HG03442 (cell line): ENCODE results near the gene STIP1.
A peak's percentile ranks its signal among the peaks of the same experiment; 100 is the strongest.

Source experiments
- ATAC-seq: cut with Tn5 transposase; IDR thresholded peaks from one replicate; pipeline ENCODE4 v1.9.1; 2021; ENCODE audit warnings: mild to moderate bottlenecking, moderate library complexity; ENCODE audit not compliant: unreplicated experiment

Gene STIP1

DNA sequence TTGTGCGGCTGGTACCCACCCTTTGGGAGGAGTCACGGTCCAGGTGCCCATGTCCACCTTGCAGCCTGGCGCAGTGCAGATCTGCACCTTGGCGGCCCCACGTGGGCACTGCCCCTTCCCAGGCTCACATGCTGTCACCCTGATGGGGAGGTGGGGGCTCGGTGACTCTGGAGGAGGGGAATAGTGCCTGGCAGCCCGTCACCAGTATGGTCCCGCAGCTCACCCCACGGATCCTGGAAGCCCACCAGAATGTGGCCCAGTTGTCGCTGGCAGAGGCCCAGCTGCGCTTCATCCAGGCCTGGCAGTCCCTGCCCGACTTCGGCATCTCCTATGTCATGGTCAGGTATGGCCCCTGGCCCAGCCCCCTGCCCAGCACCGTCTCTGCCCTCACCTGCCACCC is 34.8 kb downstream of the STIP1 start:
- no peak for ATAC-seq

DNA sequence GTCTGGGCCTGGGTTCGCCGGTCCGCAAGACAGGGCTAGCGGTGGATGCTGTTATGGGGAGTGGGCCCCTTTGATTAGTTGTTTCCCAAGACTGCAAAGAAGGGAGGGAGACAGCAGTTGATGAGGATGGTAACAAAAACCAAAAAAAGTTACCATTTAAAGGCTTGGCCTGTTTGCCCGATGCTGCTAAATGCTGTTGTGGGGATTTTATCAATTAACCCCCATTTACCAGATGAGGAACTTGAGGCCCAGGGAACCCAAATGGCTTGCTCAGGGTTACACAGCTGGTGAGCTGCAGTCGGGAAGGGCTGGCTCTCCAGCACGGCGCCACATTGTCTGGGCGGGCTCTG is 36.7 kb downstream of the STIP1 start:
- no peak for ATAC-seq

DNA sequence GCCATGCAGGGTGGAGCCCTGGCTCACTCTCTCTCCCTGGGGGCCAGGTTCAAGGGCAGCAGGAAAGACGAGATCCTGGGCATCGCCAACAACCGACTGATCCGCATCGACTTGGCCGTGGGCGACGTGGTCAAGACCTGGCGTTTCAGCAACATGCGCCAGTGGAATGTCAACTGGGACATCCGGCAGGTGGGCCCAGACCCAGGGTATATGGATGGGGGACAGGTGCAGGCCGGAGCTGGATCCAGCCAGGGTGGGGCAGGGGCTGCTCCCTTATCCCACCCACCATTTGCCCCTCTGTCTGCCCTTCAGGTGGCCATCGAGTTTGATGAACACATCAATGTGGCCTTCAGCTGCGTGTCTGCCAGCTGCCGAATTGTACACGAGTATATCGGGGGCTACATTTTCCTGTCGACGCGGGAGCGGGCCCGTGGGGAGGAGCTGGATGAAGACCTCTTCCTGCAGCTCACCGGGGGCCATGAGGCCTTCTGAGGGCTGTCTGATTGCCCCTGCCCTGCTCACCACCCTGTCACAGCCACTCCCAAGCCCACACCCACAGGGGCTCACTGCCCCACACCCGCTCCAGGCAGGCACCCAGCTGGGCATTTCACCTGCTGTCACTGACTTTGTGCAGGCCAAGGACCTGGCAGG is 37.2 kb downstream of the STIP1 start:
- no peak for ATAC-seq

DNA sequence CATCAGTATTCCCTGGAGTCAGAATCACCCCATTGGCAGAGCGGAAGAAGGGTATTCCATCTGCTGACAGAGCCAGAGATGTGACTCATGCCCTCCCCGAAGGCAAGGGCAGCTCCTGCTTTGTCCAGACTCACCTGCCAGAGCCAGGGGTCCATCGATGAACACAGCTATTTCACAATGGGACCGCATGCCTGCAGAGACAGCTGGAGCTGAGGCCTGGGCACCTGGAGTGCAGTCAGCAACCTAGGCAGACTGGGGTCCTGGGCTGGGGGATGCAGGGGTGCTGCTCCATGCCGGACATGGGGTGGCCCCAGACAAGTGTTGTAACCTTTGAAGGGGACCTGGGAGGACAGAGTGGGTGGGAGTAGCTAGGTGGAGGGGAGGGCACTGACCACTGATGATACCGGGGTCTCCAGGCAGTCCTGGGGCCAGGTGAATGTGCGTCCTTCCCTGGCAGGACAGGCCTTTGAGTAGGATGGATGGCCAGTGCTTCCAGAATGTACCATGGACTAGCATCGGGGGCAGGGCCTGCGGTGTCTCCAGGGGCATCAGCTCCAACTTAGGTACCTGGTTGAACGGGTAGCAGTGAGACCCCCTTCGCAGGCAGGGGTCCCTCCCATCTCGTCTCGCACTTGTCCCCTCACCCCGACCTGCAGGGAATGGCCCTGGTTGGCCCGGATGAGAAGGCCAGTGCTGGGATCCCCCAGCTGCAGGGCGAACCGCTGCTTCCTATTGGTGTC is 38.4 kb downstream of the STIP1 start:
- ATAC-seq: no peak

DNA sequence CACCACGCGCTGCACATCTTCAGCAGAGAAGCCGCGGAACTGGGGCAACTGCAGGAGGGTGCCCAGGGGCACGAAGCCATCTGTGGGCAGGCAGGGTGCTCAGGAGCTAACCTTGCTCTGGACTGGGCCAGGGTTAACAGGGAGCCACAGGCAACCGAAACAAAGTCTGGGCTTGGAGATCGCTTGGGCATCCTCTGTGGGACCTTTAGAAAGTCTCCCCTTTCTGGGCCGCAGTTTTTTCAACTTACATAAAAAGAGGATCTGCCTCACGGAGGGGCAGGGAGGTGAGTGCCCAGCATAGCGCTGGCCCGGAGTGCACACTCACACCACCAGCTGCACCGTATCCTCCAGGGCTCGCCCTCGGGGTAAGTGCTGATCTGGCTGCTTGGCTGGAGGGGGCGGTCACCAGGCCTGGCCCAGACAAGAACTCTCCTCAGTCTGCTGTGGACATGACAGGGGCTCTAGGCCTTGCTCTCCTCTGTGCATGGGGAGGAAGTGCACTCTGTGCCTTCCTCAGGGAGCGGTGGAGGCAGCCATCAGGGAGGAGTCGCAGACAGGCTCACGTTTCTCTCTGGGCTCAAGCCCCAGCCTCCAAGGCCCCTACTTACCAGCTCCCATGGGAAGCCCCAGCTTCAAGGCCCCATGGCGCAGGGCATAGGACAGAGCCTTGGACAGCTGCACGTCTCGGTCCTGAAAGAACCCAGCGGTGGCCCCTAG is 39.1 kb downstream of the STIP1 start:
- no peak for ATAC-seq

DNA sequence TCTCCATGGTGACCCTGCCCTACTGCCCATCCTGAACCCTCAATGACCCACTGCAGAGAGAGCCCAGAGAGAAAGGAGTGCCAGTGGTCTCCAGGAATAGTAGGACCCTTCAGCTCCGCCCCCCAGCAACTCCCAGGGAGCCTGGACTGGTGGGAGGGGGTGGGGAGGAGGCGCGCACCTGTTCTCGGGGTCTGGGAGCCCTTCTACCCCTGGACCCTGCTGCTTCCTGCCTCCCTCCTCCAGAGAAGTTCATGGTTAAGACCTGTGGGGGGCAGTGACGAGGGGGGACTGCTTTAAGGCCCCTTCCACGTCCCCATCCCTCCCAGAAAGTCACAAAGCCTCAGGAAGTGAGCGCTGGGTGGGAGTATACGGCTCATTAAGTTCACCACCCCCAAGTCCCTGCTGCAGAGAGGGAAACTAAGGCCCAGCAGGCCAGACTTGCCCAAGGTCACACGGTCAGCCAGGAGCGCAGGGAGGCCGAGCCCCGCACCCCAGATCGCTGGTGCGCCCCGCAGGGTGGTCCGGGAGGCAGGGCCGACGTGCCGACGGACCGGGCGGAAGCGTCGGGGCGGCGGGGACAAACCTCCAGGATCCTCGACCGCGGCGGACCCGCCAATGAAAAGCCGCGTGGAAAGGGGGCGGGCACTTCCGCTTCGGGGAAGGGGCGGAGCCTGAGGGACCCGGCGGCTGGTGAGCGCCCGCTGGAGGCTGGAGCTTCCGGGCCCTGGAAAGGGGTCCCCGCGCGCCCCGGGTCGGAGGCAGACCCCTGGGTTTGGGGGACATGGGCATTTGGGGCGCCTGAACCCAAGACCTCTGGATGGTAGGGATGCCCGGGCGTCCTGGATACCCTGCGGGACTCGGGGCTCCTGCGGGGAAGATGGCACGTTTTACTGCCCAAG is 39.9 kb downstream of the STIP1 start, which contains the start of the genes NUDT22 and TRPT1:
NUDT22 (plus strand) TSS at position 667 of the 899 bp plus-strand sequence. CDS start 379 bp downstream, outside the sequence.
TRPT1 (minus strand) TSS at position 579 of the 899 bp plus-strand sequence; CDS start at position 253, 326 bp downstream.
- ATAC-seq: peak; percentile 40

DNA sequence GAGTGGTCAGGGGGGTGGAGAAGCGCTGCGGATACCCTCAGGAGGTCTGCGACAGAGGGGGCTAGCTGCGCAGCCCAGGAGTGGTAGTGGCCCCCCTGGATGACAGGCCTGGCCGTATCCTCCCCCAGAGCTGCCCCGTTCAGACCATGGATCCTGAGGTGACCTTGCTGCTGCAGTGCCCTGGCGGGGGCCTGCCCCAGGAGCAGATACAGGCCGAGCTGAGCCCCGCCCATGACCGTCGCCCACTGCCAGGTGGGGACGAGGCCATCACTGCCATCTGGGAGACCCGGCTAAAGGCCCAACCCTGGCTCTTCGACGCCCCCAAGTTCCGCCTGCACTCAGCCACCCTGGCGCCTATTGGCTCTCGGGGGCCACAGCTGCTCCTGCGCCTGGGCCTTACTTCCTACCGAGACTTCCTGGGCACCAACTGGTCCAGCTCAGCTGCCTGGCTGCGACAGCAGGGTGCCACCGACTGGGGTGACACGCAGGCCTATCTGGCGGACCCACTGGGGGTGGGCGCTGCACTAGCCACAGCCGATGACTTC is 40.6 kb downstream of the STIP1 start:
- no peak for ATAC-seq

DNA sequence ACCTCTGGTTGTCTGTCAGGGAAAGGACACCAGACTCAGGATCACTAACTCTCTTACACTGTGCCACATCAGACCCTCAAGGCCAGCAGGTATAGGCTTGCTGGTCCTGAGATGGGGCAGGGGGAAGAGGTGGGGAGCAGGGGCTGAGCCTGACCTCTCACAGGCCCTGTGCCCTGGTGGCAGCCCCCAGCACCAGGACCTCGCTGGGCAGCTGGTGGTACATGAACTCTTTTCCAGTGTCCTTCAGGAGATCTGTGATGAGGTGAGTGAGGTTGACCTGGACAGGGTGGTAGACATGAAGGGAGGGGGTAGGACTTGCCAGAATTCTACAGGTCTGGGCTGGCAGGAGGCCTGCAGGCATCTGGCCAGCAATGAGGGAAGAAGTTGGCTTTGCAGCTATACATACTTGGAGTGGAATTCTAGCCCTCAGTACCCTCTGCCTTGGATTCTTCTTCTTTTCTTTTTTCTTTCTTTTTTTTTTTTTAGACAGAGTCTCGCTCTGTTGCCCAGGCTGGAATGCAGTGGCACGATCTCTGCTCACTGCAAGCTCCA is 41.5 kb downstream of the STIP1 start:
- ATAC-seq: no peak

DNA sequence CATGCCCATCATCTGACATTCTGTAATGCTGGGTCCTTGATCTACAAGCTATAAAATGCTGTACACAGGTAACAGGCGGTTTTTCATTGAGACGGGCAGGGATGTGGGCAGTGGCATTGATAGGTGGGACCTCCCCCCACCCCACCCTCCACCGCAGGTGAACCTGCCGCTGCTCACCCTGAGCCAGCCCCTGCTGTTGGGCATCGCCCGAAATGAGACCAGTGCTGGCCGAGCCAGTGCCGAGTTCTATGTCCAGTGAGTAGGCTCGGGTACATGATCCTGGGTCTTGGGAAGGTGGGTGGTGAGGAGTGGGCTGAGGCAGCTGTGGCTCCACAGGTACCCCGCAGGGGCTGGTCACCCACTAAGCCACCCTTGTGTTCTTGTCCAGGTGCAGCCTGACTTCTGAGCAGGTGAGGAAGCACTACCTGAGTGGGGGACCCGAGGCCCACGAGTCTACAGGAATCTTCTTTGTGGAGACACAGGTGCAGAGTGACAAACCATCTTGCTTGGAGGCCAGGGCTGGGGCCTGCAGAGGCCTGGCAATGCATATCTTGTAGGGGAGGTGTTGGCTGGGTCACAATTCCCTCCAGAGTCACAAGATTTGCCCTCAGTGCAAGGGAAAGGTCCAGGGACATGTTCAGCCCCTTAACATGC is 43.2 kb downstream of the STIP1 start:
- ATAC-seq: no peak

DNA sequence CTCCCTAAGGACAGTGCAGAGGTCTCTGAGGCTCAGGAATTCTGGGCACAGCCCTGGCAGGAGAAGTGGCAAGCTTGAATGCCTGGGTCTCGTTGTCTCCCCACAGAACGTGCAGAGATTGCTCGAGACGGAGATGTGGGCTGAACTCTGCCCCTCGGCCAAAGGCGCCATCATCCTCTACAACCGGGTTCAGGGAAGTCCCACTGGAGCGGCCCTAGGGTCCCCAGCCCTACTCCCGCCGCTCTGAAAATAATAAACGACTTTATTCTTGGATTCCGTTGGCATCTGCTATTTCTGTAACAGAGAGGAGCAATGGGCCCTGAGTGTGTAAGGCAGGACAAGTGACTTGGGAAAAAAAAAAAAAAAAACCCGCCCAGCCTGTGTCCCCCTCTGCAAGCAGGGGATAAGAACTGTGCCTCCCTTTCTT is 43.8 kb downstream of the STIP1 start:
- no peak for ATAC-seq

DNA sequence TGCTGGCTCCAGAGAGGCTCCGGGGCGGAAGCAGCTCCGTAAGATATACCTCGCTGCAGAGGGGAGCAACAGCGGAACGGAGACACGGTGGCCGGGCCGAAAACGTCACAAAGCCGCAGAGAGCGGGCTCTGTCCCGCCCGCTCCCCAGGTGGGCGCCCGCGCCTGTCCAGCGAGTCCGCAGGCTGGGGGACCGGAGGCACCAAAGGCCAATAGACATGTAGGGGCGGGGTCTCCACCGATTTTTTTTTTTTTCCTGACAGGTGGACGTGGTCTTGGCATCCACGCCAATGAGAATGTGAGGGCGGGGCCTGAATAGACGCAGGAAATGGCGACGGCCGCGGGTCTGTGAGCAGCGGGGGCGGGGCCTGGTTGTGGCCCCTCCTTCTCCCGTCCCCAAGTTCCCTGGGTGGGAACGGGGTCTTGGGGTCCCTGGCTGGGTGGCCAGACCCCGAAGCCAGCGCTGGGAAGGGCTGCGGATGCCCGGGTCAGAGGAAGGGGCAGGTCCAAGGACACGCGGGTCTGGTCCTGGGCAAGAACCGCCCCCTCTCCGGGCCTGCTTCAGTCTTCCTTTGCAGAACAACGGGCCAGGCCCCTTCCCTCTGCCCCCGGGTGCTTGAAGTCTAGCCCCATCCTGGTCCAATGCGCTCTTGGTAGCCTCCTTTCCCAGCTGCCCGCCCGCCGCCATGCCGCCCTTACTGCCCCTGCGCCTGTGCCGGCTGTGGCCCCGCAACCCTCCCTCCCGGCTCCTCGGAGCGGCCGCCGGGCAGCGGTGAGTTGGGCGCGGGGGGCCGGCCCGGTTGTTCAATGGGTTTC is 44.4 kb downstream of the STIP1 start, which contains the start of gene DNAJC4:
DNAJC4 (plus strand) TSS at position 378 of the 814 bp plus-strand sequence; CDS start at position 685, 307 bp downstream.
- ATAC-seq: peak; percentile 37

DNA sequence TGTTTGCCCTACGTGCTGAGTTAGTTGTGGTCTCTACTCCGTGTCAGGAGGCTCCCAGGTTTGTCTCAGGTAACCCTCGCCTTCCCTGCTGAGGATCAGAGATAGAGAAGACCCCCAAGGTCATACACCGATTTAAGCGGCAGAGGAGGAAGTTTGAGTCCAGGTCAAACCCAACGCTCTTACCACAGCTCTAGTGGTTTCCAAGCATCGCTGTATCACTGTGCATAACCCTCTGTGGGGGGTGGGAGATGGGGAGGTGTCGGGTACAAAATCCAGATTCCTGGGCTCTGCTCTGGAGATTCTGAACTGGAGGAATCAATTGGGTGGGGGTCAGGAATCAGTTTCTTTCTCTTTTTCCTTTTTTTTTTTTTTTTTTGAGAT is 45.0 kb downstream of the STIP1 start:
- no peak for ATAC-seq

DNA sequence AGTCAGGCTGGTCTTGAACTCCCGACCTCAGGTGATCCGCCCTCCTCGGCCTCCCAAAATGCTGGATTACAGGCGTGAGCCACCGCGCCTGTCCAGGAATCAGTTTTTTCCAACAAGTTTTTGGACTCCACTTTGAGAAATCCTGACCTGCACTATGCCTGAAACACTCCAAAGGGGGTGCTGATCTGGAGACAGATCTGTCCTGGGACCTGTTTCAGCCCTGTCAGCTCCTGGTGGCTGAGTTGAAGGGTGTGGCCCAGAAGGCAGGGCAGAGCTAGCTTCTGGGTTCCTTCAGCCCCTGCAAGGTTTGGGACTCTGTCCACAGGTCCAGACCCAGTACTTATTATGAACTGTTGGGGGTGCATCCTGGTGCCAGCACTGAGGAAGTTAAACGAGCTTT is 45.6 kb downstream of the STIP1 start:
- no peak for ATAC-seq

DNA sequence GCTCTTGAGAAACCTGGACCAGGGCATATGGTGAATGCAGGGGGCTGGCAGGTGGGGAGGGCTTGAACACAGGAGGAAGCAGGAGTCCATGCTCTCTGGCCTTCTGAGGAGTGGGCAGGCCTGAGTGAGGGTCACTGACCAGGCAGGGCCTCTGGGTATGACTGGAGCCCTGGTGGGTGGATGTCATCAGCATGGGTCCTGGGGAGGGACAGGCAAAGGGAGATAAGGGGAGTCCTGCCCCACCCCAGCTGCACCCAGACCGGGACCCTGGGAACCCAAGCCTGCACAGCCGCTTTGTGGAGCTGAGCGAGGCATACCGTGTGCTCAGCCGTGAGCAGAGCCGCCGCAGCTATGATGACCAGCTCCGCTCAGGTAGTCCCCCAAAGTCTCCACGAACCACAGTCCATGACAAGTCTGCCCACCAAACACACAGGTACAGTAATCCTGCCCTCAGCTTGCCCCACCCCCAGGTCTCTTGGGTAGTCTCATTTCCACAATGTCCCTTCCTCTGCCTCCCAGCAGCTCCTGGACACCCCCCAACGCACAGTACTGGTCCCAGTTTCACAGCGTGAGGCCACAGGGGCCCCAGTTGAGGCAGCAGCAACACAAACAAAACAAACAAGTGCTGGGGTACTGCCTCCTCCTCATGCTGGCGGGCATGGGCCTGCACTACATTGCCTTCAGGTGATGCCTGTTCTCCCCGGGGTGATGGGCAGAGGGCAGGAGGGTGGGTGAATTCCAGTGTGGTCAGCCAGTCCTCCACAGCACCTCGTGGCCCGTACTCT is 46.4 kb downstream of the STIP1 start:
- no peak for ATAC-seq

DNA sequence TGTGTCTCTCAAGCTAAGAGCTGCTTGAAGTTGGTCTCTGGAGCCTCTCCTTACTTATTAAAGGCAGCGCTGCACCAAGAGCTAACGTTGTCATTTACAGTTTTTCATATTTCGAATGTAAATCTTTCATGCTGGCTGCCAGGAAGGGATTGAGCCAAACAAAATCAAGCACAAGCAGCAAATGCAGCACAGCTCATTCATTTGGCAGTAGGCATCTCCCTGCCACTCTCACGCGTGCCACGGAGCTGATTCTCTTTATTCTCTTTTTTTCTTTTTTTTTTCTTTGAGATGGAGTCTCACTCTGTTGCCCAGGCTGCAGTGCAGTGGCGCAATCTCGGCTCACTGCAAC is 47.0 kb downstream of the STIP1 start:
- ATAC-seq: no peak

DNA sequence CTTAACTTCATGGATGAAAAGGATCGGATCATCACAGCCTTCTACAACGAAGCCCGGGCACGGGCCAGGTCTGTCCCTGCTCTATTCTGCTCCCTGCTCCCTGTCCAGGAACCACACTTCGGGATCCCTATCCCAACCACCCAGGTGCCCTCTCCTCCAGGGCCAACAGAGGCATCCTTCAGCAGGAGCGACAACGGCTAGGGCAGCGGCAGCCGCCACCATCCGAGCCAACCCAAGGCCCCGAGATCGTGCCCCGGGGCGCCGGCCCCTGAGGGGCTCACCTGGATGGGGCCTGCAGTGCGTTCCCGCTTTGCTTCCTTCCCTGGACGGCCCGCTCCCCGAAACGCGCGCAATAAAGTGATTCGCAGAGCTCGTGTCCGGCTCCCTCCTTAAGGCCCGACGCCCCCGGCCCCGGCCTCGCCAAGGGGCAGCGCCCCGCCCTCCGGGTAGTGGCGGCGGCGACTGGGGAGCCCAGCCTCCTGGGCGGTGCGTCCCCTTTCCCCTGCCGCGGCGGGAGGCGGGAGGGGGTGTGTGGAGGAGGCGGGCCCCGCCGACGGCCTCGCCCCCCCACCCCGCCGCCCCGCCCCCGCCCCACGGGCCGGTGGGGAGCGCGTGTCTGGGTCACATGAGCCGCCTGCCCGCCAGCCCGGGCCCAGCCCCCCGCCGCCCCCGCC is 48.1 kb downstream of the STIP1 start, which contains the start of gene VEGFB:
VEGFB (plus strand) TSS at position 672 of the 674 bp plus-strand sequence. CDS start 250 bp downstream, outside the sequence.
- peak; percentile 32 for ATAC-seq

DNA sequence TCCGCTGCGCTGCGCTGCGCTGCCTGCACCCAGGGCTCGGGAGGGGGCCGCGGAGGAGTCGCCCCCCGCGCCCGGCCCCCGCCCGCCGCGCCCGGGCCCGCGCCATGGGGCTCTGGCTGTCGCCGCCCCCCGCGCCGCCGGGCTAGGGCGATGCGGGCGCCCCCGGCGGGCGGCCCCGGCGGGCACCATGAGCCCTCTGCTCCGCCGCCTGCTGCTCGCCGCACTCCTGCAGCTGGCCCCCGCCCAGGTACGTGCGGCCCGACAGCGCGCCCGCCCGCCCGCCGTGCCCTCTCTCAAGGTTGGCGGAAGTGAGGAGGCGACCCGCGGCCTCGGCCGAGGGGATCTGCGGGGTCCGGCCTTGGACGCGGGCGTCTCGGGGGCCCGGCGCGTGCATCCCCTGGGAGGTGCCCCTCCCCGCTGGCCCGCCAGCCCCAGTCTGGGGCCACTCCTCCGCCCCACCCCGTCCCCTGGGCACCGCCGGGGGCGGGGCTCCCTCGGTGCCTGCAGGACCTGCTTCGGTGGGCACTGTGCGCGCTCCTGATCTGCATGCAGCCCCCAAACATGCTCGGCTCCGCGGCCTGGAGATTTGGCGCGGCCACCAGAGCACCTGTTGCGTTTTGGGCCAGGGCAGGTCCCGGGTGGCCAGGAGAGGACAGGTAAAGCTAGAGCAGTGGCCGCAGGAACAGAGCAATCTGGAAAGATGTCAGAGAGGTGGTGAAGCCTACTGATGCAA is 48.8 kb downstream of the STIP1 start:
- ATAC-seq: peak; percentile 5
